Thoracic aorta (tissue), 2 donors: ENCODE data around the gene HOXC10. TPM values are rescaled to one million over a fixed set of nuclear protein-coding genes. Genes with fewer than 3 reads are reported as not detected.
A peak's percentile ranks its signal among the peaks of the same experiment; 100 is the strongest.

Source experiments
- ATAC-seq: fragments of 150-250 bp; one replicate; pipeline ENCODE4 v1.8.0; 2017; ENCODE audit warnings: low read depth; ENCODE audit not compliant: insufficient number of reproducible peaks, low FRiP score
- DNase-seq: peaks from one replicate; pipeline ENCODE4 v3.0.0-alpha.2; 2020; ENCODE audit warnings: low spot score
- H3K27ac ChIP-seq, 2 donors: fragments of 200-600 bp; sonication (generic); 1 replicate in 1 of 2; 2 replicates in 1 of 2; pipeline ENCODE4 v1.5.1; 2016; ENCODE audit warnings: mild to moderate bottlenecking in 2 of 2, moderate library complexity in 2 of 2
- H3K27me3 ChIP-seq: fragments of 200-600 bp; sonication (generic); replicated peaks from 2 replicates; pipeline ENCODE4 v1.6.0; 2016; ENCODE audit warnings: mild to moderate bottlenecking; ENCODE audit not compliant: insufficient read depth
- H3K36me3 ChIP-seq: fragments of 200-600 bp; sonication (generic); one replicate; pipeline ENCODE4 v1.5.1; 2016
- H3K4me1 ChIP-seq, 2 donors: fragments of 200-600 bp; sonication (generic); 1 replicate in 1 of 2; 2 replicates in 1 of 2; pipeline versions ENCODE4 v1.5.1 to v1.6.0; 2016; ENCODE audit warnings: low read depth in 2 of 2, mild to moderate bottlenecking in 1 of 2; ENCODE audit not compliant: control insufficient read depth in 1 of 2
- H3K4me3 ChIP-seq: fragments of 200-600 bp; sonication (generic); 2 replicates; pipeline ENCODE4 v1.5.1; 2016; ENCODE audit warnings: mild to moderate bottlenecking
- H3K9me3 ChIP-seq: fragments of 200-600 bp; sonication (generic); 2 replicates; pipeline ENCODE4 v1.5.1; 2016
- total RNA-seq, 2 donors: library from RNA; depleted of rRNA; stranded (reverse); fragments of >200 nt; gene quantifications; one replicate each; pipeline versions ENCODE4 v1.1.0 to v1.2.3, GENCODE V29; 2016
- TF ChIP-seq, protein P1 (sequence below): fragments of 200-600 bp; sonication (generic); IDR thresholded peaks from one replicate; pipeline ENCODE4 v1.5.1; 2019; ENCODE audit warnings: antibody characterized with exemption

HOXC10 gene
- total RNA-seq, 2 donors from 2014 or later = not detected

GRCh38 chr12:53998900-53999236 is 13.9 kb downstream of the HOXC10 start:
- no peaks in the 10 kb centered on the region for H3K9me3 ChIP-seq
- DNase-seq (no peak), ATAC-seq (no peak)
- no peak overlapping the region for H3K27ac ChIP-seq
- TF ChIP-seq, protein P1, sequence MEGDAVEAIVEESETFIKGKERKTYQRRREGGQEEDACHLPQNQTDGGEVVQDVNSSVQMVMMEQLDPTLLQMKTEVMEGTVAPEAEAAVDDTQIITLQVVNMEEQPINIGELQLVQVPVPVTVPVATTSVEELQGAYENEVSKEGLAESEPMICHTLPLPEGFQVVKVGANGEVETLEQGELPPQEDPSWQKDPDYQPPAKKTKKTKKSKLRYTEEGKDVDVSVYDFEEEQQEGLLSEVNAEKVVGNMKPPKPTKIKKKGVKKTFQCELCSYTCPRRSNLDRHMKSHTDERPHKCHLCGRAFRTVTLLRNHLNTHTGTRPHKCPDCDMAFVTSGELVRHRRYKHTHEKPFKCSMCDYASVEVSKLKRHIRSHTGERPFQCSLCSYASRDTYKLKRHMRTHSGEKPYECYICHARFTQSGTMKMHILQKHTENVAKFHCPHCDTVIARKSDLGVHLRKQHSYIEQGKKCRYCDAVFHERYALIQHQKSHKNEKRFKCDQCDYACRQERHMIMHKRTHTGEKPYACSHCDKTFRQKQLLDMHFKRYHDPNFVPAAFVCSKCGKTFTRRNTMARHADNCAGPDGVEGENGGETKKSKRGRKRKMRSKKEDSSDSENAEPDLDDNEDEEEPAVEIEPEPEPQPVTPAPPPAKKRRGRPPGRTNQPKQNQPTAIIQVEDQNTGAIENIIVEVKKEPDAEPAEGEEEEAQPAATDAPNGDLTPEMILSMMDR = no peak
- no peaks in the 10 kb centered on the region for H3K36me3 ChIP-seq
- no peak overlapping the region for H3K4me3 ChIP-seq
- H3K4me1 ChIP-seq = peaks cover 27 to 29% of the 10 kb centered on the region in 2 donors
- H3K27me3 ChIP-seq = peaks cover 34% of the 10 kb centered on the region

- ATAC-seq = no peak
- no peak for DNase-seq
- no peaks in the 10 kb centered on the region for H3K9me3 ChIP-seq
- peak overlapping the region; percentile 66 for H3K4me3 ChIP-seq
- H3K36me3 ChIP-seq = no peaks in the 10 kb centered on the region
- H3K4me1 ChIP-seq = peaks cover 21 to 22% of the 10 kb centered on the region in 2 donors
- no peak overlapping the region for H3K27ac ChIP-seq
- H3K27me3 ChIP-seq = peaks cover 27% of the 10 kb centered on the region
- TF ChIP-seq, protein P1 = no peak
These were observed 14.7 kb downstream of the HOXC10 start for GRCh38 chr12:53999559-54000115.

DNA sequence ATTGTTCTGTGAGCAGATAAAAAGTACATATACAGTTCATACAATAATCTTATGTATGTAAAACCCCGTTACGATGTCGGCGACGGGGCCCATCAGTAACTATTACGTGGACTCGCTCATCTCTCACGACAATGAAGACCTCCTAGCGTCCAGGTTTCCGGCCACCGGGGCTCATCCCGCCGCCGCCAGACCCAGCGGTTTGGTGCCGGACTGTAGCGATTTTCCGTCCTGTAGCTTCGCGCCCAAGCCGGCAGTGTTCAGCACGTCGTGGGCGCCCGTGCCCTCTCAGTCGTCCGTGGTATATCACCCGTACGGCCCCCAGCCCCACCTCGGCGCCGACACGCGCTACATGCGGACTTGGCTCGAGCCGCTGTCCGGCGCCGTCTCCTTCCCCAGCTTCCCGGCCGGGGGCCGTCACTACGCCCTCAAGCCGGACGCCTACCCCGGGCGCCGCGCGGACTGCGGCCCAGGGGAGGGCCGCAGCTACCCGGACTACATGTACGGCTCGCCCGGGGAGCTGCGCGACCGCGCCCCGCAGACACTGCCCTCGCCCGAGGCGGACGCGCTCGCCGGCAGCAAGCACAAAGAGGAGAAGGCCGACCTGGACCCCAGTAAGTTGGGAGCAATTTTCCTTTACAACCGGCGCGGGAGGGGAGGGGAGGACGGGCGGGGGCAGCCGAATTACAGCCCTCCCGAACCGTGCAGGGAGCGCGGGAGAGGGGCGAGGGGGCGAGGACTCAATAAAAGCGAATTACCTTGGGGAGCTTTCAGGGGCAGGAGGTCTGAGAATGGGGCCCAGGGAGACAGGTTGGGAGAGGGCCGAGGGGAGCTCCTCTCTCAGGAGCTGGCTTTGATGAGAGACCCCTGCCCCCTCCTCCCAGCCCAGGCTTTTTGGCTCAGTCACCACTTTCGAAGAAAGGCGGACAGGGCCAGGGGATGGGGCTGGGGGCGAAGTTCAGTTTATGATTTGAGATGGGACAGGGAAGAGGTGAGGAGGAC is 15.5 kb downstream of the HOXC10 start, which contains the start of gene HOXC9:
HOXC9 (plus strand) TSS at position 46 of the 999 bp plus-strand sequence; CDS start at position 74, 28 bp downstream.
- Histone ChIP-seq H3K27ac (peak within 1 kb of the TSS in 1 of 2 donors; percentile 22), H3K36me3 (no peaks in the 10 kb centered on the region), H3K9me3 (no peaks in the 10 kb centered on the region), H3K27me3 (peaks cover 25% of the 10 kb centered on the region), H3K4me1 (peaks cover 15% of the 10 kb centered on the region in 2 donors), H3K4me3 (peak within 1 kb of the TSS; percentile 66)
- TF ChIP-seq, protein P1 = no peak
- ATAC-seq (no peak), DNase-seq (no peak)

DNA sequence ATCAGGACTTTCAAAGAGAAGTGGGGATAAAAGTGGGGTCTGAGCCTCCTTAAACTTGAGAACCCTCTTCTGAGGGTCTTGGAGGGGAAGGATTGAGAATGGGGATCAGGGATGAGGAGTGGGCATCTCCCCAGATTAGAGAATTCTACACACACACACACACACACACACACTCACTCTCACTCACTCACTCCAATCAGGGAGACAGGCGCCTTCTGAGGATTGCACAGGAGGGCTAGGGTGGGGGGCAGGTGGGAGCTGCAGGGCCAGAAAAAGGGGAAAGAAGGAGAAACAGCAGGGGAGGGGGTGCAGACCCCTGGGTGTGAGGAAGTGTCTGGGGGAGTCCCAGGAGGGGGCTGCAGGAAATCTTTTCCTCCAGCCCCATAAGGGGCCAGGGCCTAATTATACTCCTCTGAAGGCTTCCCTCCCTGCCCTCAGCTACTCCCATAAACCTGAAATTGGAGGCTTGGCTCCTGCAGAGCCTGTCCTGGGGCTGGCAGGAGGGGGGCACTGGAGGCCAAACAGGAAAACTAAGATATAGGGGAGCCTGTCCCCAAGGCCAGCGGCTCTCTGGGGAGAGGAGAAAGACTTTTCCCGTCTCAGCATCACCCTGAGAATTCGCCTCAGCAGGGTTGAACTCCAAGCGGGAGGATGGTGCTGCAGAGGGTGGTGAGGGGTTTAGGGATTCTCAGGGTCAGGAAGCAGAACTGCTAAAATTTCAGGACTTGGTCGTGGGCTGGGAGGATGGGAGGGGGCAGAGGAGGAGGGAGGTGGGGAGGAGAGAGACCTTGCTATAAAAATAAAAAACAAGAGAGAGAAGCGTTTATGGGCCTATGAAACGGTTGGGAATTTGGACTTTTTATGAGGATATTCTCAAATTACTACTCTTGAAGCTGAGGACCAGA is 16.6 kb downstream of the HOXC10 start:
- no peaks in the 10 kb centered on the region for H3K36me3 ChIP-seq
- TF ChIP-seq, protein P1 = no peak
- H3K27me3 ChIP-seq = peaks cover 25% of the 10 kb centered on the region
- H3K9me3 ChIP-seq = no peaks in the 10 kb centered on the region
- ATAC-seq (no peak), DNase-seq (no peak)
- peak overlapping the region in 1 of 2 donors; percentile 22 for H3K27ac ChIP-seq
- peaks cover 12 to 23% of the 10 kb centered on the region in 2 donors for H3K4me1 ChIP-seq
- H3K4me3 ChIP-seq = no peak overlapping the region
